Erythroblast (primary cell): ENCODE data around the gene KCNQ5.
"Not testable (repeated sequence)": the region's sequence is repeated elsewhere in the genome, so short reads cannot be mapped to it uniquely, and the experiment has no call there.

ENCODE experiments used
- GATA1 ChIP-seq: IDR thresholded peaks from 2 replicates; pipeline ENCODE4 v1.6.1; 2011; ENCODE audit warnings: low read depth, mild to moderate bottlenecking, control low read depth, low read length, moderate library complexity
- POLR2A ChIP-seq: IDR thresholded peaks from 2 replicates; pipeline ENCODE4 v1.6.1; 2011; ENCODE audit warnings: mild to moderate bottlenecking, low read length

DNA sequence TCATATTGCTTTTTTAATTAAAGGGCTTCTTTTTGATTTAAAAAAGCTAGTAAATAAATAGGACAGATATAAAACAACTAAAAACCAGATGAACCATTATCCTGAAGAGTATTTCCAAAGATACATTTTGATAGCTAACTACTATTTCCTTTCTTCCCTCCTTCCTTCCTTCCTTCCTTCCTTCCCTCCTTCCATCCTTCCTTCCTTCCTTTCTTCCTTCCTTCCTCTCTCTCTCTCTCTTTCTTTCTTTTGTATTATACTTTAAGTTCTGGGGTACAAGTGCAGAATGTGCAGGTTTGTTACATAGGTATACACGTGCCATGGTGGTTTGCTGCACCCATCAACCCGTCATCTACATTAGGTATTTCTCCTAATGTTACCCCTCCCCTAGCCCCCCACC is 40.9 kb upstream of the KCNQ5 start:
- TF ChIP-seq POLR2A, GATA1: not testable (repeated sequence)
